ENCODE measurements around the gene LPP.

GRCh38 chr3:188746291-188746783 lies 592.4 kb downstream of the LPP start:
- TF ChIP-seq ELF1 (IDR thresholded peaks at IDR 0.05; ENCODE audit: borderline replicate concordance, low read depth): no peak
- no peak for TF ChIP-seq POLR2A (IDR thresholded peaks at IDR 0.05; ENCODE audit: borderline replicate concordance, extremely low read depth, insufficient read depth, insufficient read length)
- no peak for TF ChIP-seq YY1 (IDR thresholded peaks at IDR 0.05; ENCODE audit: extremely low read depth, insufficient replicate concordance, low read depth, low read length)
- no peak for TF ChIP-seq CTCF (IDR thresholded peaks at IDR 0.05 in 2 of 3, conservative IDR thresholded peaks at IDR 0.05 in 1 of 3; ENCODE audit: borderline replicate concordance in 1 of 3, insufficient read depth in 1 of 3, low read depth in 2 of 3, low read length in 2 of 3)
- no peak for TF ChIP-seq EZH2phosphoT487 (IDR thresholded peaks at IDR 0.05; ENCODE audit: borderline replicate concordance)
- TF ChIP-seq REST (IDR thresholded peaks at IDR 0.05; ENCODE audit: low read depth): no peak
- TF ChIP-seq SIN3A (IDR thresholded peaks at IDR 0.05; ENCODE audit: low read depth): no peak
- no peak for TF ChIP-seq ZBTB33 (IDR thresholded peaks at IDR 0.05; ENCODE audit: extremely low read depth, insufficient replicate concordance, low read length)
- no peak for TF ChIP-seq SP1 (IDR thresholded peaks at IDR 0.05; ENCODE audit: low read depth)
- TF ChIP-seq CEBPB (IDR thresholded peaks at IDR 0.05; ENCODE audit: low read depth): no peak
- no peak for TF ChIP-seq RAD21 (IDR thresholded peaks at IDR 0.05; ENCODE audit: low read depth)
- no peak for TF ChIP-seq EZH2 (IDR thresholded peaks at IDR 0.05)
